Tibial nerve (tissue), 4 donors: Measurements from ENCODE around the gene MYO3B. TPM values are rescaled to one million over a fixed set of nuclear protein-coding genes. Genes with fewer than 3 reads are reported as not detected.

Experiments used
- DNase-seq, 2 donors: peaks; one replicate each; pipeline ENCODE4 v3.0.0-alpha.2; 2019; ENCODE audit warnings: low spot score in 2 of 2
- H3K27ac ChIP-seq, 4 donors: fragments of 200-600 bp; sonication (generic) in 3 of 4; one replicate each; pipeline ENCODE4 v1.5.1; 2017 to 2019; ENCODE audit warnings: mild to moderate bottlenecking in 1 of 4
- H3K27me3 ChIP-seq, 2 donors: fragments of 200-600 bp; sonication (generic) in 1 of 2; one replicate each; pipeline versions ENCODE4 v1.5.1 to v1.6.0; 2017 to 2019
- H3K36me3 ChIP-seq, 3 donors: fragments of 200-600 bp; sonication (generic); one replicate each; pipeline ENCODE4 v1.5.1; 2018 to 2019
- H3K4me1 ChIP-seq, 4 donors: fragments of 200-600 bp; sonication (generic) in 3 of 4; one replicate each; pipeline ENCODE4 v1.5.1; 2017 to 2019
- H3K4me3 ChIP-seq, 4 donors: fragments of 200-600 bp; sonication (generic) in 3 of 4; one replicate each; pipeline ENCODE4 v1.5.1; 2017 to 2019; ENCODE audit warnings: mild to moderate bottlenecking in 1 of 4, moderate library complexity in 1 of 4
- H3K9me3 ChIP-seq, 4 donors: fragments of 200-600 bp; sonication (generic) in 3 of 4; one replicate each; pipeline ENCODE4 v1.5.1; 2017 to 2019
- CTCF ChIP-seq, 5 experiments: fragments of 200-600 bp in 3 of 5; fragments of 450-650 bp in 2 of 5; sonication (generic) in 3 of 5; IDR thresholded peaks; one replicate each; pipeline ENCODE4 v1.5.1; 2016 to 2019; ENCODE audit warnings: antibody characterized with exemption in 5 of 5, mild to moderate bottlenecking in 3 of 5, moderate library complexity in 2 of 5
- EP300 ChIP-seq, 2 donors: sonication (generic); formaldehyde crosslinking; IDR thresholded peaks; one replicate each; pipeline ENCODE4 v1.6.1; 2017; ENCODE audit warnings: antibody characterized with exemption in 2 of 2, mild to moderate bottlenecking in 1 of 2
- POLR2A ChIP-seq, 2 donors: fragments of 450-650 bp; IDR thresholded peaks; one replicate each; pipeline ENCODE4 v1.6.1; 2017; ENCODE audit warnings: antibody characterized with exemption in 2 of 2, mild to moderate bottlenecking in 2 of 2, moderate library complexity in 2 of 2
- WGBS, 2 donors: methylation state at CpG; one replicate each; pipeline ENCODE4 v1.1.5; 2018; 5-methylcytosine and 5-hydroxymethylcytosine counted together
- total RNA-seq, 4 donors: library from RNA; depleted of rRNA; stranded (reverse); fragments of >200 nt; gene quantifications; one replicate each; pipeline ENCODE4 v1.1.0, GENCODE V29; 2016

MYO3B gene
- total RNA-seq, 4 donors from 2014 or later = 0.22 to 0.63 (median 0.39) TPM; not detected in 1

- no peaks in the 10 kb centered on the region for H3K9me3 ChIP-seq
- H3K27me3 ChIP-seq = no peaks in the 10 kb centered on the region
- no peak overlapping the region for H3K4me3 ChIP-seq
- no peaks in the 10 kb centered on the region for H3K36me3 ChIP-seq
- 64 to 66% methylated on average over 5 of the region's 5 CpGs for WGBS, 2 donors
- H3K4me1 ChIP-seq = no peaks in the 10 kb centered on the region
- DNase-seq = no peak
- TF ChIP-seq EP300 (IDR thresholded peaks at IDR 0.05) (no peak), CTCF (IDR thresholded peaks at IDR 0.05) (no peak), POLR2A (IDR thresholded peaks at IDR 0.05) (no peak)
- H3K27ac ChIP-seq = no peak overlapping the region
Measured at GRCh38 chr2:170170281-170171040, 7.5 kb upstream of the MYO3B start.

GRCh38 chr2:170176212-170176611, 1.7 kb upstream of the MYO3B start:
- H3K9me3 ChIP-seq = no peaks in the 10 kb centered on the region
- H3K36me3 ChIP-seq = no peaks in the 10 kb centered on the region
- no peaks in the 10 kb centered on the region for H3K27me3 ChIP-seq
- no peak for DNase-seq
- TF ChIP-seq POLR2A (IDR thresholded peaks at IDR 0.05) (no peak), EP300 (IDR thresholded peaks at IDR 0.05) (no peak), CTCF (IDR thresholded peaks at IDR 0.05) (no peak)
- WGBS, 2 donors = 65 to 79% methylated on average over 6 of the region's 6 CpGs
- no peak overlapping the region for H3K27ac ChIP-seq
- H3K4me3 ChIP-seq = no peak overlapping the region
- peaks cover 0 to 4% (median 0%) of the 10 kb centered on the region in 4 donors for H3K4me1 ChIP-seq

- peaks cover 0 to 7% (median 1%) of the 10 kb centered on the region in 4 donors for H3K9me3 ChIP-seq
- peaks cover 0 to 4% (median 0%) of the 10 kb centered on the region in 4 donors for H3K4me1 ChIP-seq
- no peak for DNase-seq
- 67% methylated on average over 3 of the region's 3 CpGs for WGBS, 2 donors
- H3K27ac ChIP-seq = no peak overlapping the region
- H3K36me3 ChIP-seq = no peaks in the 10 kb centered on the region
- H3K27me3 ChIP-seq = no peaks in the 10 kb centered on the region
- H3K4me3 ChIP-seq = no peak overlapping the region
- TF ChIP-seq CTCF (IDR thresholded peaks at IDR 0.05) (no peak), POLR2A (IDR thresholded peaks at IDR 0.05) (no peak), EP300 (IDR thresholded peaks at IDR 0.05) (no peak)
Measured at GRCh38 chr2:170180031-170180566, 2.2 kb downstream of the MYO3B start.

GRCh38 chr2:170181602-170182001, 3.7 kb downstream of the MYO3B start:
- H3K27me3 ChIP-seq = no peaks in the 10 kb centered on the region
- no peak overlapping the region for H3K27ac ChIP-seq
- peaks cover 0 to 4% (median 0%) of the 10 kb centered on the region in 4 donors for H3K4me1 ChIP-seq
- peaks cover 0 to 22% (median 2%) of the 10 kb centered on the region in 4 donors for H3K9me3 ChIP-seq
- TF ChIP-seq CTCF (IDR thresholded peaks at IDR 0.05) (no peak), EP300 (IDR thresholded peaks at IDR 0.05) (no peak), POLR2A (IDR thresholded peaks at IDR 0.05) (no peak)
- no peaks in the 10 kb centered on the region for H3K36me3 ChIP-seq
- H3K4me3 ChIP-seq = no peak overlapping the region
- 96 to 97% methylated on average over 5 of the region's 5 CpGs for WGBS, 2 donors
- no peak for DNase-seq

GRCh38 chr2:170185319-170185718, 7.4 kb downstream of the MYO3B start:
- Histone ChIP-seq H3K27me3 (no peaks in the 10 kb centered on the region), H3K27ac (no peak overlapping the region), H3K36me3 (no peaks in the 10 kb centered on the region), H3K9me3 (peaks cover 0 to 28% (median 4%) of the 10 kb centered on the region in 4 donors), H3K4me1 (no peaks in the 10 kb centered on the region), H3K4me3 (no peak overlapping the region)
- no peak for DNase-seq
- TF ChIP-seq CTCF (IDR thresholded peaks at IDR 0.05) (no peak), EP300 (IDR thresholded peaks at IDR 0.05) (no peak), POLR2A (IDR thresholded peaks at IDR 0.05) (no peak)
